Gastroesophageal sphincter (tissue), 4 donors: ENCODE data around the gene XAGE1A. TPM values are rescaled to one million over a fixed set of nuclear protein-coding genes. Genes with fewer than 3 reads are reported as not detected.
"Not testable (repeated sequence)": the region's sequence is repeated elsewhere in the genome, so short reads cannot be mapped to it uniquely, and the experiment has no call there.

Experiments
- ATAC-seq: fragments of 150-250 bp; one replicate; pipeline ENCODE4 v1.9.1; 2016; ENCODE audit warnings: mild to moderate bottlenecking, moderate library complexity
- H3K27ac ChIP-seq, 4 donors: fragments of 200-600 bp; sonication (generic) in 3 of 4; 1 replicate in 3 of 4; 2 replicates in 1 of 4; pipeline ENCODE4 v1.5.1; 2016 to 2019
- H3K27me3 ChIP-seq: fragments of 200-600 bp; sonication (generic); one replicate; pipeline ENCODE4 v1.5.1; 2019
- H3K36me3 ChIP-seq, 2 donors: fragments of 200-600 bp; sonication (generic); one replicate each; pipeline ENCODE4 v1.5.1; 2019; ENCODE audit warnings: control low read depth in 1 of 2
- H3K4me1 ChIP-seq, 3 donors: fragments of 200-600 bp; sonication (generic); 1 replicate in 2 of 3; 2 replicates in 1 of 3; pipeline ENCODE4 v1.5.1; 2016 to 2019; ENCODE audit warnings: control low read depth in 2 of 3
- H3K4me3 ChIP-seq, 2 donors: fragments of 200-600 bp; sonication (generic); one replicate each; pipeline ENCODE4 v1.5.1; 2019; ENCODE audit warnings: mild to moderate bottlenecking in 1 of 2, moderate library complexity in 1 of 2
- H3K9me3 ChIP-seq, 3 donors: fragments of 200-600 bp; sonication (generic); one replicate each; pipeline ENCODE4 v1.5.1; 2017 to 2019; ENCODE audit warnings: control low read depth in 2 of 3
- EP300 ChIP-seq: sonication (generic); formaldehyde crosslinking; IDR thresholded peaks from one replicate; pipeline ENCODE4 v1.6.1; 2017; ENCODE audit warnings: antibody characterized with exemption, mild to moderate bottlenecking
- POLR2A ChIP-seq, 2 donors: fragments of 450-650 bp; IDR thresholded peaks; one replicate each; pipeline ENCODE4 v1.6.1; 2017; ENCODE audit warnings: antibody characterized with exemption in 2 of 2, mild to moderate bottlenecking in 2 of 2, moderate library complexity in 1 of 2
- POLR2AphosphoS5 ChIP-seq: sonication (generic); formaldehyde crosslinking; IDR thresholded peaks from one replicate; pipeline ENCODE4 v1.6.1; 2017; ENCODE audit warnings: antibody characterized with exemption
- WGBS, 2 donors: methylation state at CpG; one replicate each; pipeline ENCODE4 v1.1.5; 2018; ENCODE audit warnings: low coverage in 1 of 2; 5-methylcytosine and 5-hydroxymethylcytosine counted together
- small RNA-seq, 4 donors: library from RNA; depleted of rRNA; stranded (forward); fragments of <200 nt; gene quantifications; one replicate each; pipeline ENCODE3, GENCODE V24; 2016
- total RNA-seq, 4 donors: library from RNA; depleted of rRNA; stranded (reverse); fragments of >200 nt; gene quantifications; one replicate each; pipeline ENCODE4 v1.1.0, GENCODE V29; 2016
- TF ChIP-seq, protein P1 (sequence below), 4 experiments: fragments of 200-600 bp in 2 of 4; fragments of 450-650 bp in 2 of 4; sonication (generic) in 1 of 4; IDR thresholded peaks; one replicate each; pipeline ENCODE4 v1.5.1; 2017 to 2019; ENCODE audit warnings: antibody characterized with exemption in 4 of 4, mild to moderate bottlenecking in 2 of 4, moderate library complexity in 2 of 4

Gene XAGE1A
- total RNA-seq, 4 donors from 2014 or later: not detected

DNA sequence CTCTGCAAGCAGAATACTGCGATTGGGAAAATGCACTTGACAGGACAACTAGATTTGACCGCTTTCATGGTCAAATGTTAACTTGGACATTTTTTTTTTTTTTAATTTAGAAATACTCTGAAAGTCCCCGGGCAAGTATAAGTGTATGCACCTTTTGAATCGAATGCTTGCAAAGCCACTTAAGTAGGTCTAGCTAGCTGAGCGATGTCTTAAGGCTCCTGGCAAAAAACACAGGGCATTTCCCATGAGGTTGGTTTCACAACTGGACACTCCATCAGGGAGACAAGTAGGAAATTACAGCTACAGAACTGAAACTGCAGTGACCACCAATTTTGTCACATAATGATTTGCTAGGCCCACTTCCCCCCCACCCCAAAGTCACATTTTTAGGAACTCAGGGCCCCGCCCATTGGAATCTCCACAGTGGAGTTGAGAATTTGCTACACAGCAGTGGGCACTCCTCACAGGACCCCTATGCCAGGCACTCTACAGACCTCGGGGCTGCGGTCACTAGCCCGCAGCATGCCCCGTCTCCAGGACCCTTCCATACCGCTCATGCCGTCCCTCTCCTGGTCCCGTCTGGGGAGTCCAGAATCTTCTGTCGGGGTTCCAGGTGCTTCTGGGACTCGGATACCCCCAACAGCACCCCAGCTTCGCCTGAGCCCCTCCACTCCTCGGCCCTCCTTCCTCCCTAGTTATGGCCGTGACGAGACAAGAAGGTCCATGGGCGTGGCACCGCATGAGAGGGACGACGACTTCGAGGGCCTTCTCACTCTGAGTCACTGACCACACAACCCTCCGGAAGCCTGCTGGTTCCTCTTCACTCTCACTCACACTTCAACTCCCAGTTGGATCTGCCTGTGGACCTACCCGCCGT is 20.7 kb downstream of the XAGE1A start:
- no CpG with 5 or more reads among the region's 27 CpGs for WGBS, 2 donors
- ATAC-seq: peak; percentile 24
- not testable (repeated sequence) for H3K4me1 ChIP-seq

DNA sequence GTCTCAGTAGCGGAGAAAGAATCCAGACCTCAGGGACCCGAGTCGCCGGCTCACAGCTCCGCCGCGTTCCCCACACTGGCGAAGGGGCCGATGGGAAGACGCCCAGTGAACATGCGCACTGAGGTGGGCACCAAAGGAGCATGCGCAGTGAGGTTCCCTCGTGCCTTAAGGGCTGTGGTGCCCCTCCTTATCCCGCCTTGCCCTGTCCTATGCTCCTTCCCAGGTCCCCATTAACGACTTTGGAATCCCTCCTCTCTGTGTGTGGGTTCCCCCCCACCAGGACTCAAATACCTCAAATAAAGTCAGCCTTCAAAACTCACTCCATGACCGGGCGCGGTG is 21.3 kb downstream of the XAGE1A start, which contains the start of gene XAGE1B:
Gene XAGE1B, minus strand, starts transcription at position 77 of the 339 bp plus-strand sequence. CDS start 1,536 bp downstream, outside the sequence.
- not testable (repeated sequence) for H3K27me3 ChIP-seq, H3K27ac ChIP-seq, H3K9me3 ChIP-seq, H3K36me3 ChIP-seq, H3K4me1 ChIP-seq, H3K4me3 ChIP-seq, ATAC-seq
- no CpG with 5 or more reads among the region's 18 CpGs for whole genome bisulfite sequencing, 2 donors

More for the DNA sequence above, 20.7 kb downstream of the XAGE1A start:
- H3K9me3 ChIP-seq, H3K36me3 ChIP-seq, H3K4me3 ChIP-seq, H3K27ac ChIP-seq, H3K27me3 ChIP-seq: not testable (repeated sequence)

DNA sequence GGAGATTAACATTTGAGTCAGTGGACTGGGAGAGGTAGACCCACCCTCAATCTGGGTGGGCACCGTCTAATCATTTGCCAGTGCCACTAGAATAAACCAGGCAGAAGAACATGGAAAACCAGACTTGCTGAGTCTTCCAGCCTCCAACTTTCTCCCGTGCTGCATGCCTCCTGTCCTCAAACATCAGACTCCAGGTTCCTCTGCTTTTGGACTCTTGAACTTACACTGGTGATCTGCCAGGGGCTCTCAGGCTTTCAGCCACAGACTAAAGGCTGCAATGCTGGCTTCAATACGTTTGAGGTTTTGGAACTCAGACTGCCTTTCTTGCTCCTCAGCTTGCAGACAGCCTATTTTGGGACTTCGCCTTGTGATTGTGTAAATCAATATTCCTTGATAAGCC is 45.4 kb downstream of the XAGE1A start:
- 70% methylated on average over 3 of the region's 4 CpGs; no CpG with 5 or more reads in 1 of the 2 donors for WGBS, 2 donors
- not testable (repeated sequence) for H3K27me3 ChIP-seq, H3K4me3 ChIP-seq, H3K36me3 ChIP-seq, ATAC-seq, H3K9me3 ChIP-seq, H3K27ac ChIP-seq, H3K4me1 ChIP-seq

DNA sequence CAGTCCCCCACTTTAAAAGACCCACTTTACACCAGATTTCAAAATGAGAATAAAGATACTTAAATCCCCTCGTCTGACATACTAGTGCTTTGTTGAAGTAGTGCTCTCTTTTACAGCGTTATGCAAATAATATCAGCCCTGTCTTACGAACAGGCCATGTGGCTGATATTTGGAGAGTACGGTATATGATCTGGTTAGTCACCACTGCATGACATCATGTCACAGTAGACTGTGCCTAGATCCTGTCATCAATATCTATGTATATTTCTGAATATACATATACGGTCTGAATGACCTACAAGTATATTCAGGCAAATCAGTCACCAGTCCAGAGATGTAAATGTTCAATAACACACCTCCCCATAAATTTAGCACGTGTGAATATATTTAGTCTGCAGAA is 46.7 kb downstream of the XAGE1A start:
- Histone ChIP-seq H3K27me3 (no peaks in the 10 kb centered on the region), H3K4me1 (no peaks in the 10 kb centered on the region), H3K27ac (no peak overlapping the region), H3K9me3 (no peaks in the 10 kb centered on the region), H3K4me3 (no peak overlapping the region), H3K36me3 (no peaks in the 10 kb centered on the region)
- no peak for ATAC-seq
- 59 to 63% methylated on average over 4 to 5 of the region's 6 CpGs for WGBS, 2 donors
- TF ChIP-seq POLR2A (IDR thresholded peaks at IDR 0.05): no peak
- TF ChIP-seq EP300: no peak
- TF ChIP-seq POLR2AphosphoS5: no peak
- TF ChIP-seq, protein P1, sequence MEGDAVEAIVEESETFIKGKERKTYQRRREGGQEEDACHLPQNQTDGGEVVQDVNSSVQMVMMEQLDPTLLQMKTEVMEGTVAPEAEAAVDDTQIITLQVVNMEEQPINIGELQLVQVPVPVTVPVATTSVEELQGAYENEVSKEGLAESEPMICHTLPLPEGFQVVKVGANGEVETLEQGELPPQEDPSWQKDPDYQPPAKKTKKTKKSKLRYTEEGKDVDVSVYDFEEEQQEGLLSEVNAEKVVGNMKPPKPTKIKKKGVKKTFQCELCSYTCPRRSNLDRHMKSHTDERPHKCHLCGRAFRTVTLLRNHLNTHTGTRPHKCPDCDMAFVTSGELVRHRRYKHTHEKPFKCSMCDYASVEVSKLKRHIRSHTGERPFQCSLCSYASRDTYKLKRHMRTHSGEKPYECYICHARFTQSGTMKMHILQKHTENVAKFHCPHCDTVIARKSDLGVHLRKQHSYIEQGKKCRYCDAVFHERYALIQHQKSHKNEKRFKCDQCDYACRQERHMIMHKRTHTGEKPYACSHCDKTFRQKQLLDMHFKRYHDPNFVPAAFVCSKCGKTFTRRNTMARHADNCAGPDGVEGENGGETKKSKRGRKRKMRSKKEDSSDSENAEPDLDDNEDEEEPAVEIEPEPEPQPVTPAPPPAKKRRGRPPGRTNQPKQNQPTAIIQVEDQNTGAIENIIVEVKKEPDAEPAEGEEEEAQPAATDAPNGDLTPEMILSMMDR (IDR thresholded peaks at IDR 0.05): no peak

DNA sequence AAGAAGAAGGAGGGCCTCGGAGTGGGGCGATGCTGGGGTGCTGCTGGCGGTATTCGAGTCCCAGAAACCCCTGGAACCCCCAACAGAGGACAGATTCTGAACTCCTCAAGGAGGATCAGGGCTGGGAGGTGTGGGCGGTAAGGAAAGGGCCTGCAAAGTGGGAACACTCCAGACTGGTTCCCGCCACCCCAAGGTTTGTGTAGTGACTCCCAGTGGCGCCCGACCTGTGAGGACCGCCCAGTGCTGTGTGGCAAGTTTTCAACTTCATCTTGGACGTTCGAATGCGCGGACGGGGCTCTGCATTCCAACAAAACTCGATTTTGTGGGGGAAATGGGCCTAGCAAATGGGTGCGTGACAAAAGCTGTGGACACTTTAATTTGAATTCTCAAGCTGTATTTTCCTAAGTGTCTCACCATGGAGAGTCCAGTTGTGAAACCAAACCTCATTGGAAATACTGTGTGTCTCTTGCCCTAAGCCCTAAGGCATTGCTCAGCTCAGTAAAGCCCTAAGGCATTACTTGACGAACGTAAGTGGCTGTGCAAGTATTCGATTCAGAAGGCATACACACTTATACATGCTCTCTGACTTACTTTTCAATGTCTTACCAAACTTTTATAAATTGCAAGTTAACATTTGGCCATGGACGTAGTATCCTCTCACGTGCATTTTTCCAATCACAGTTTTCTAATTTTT is 48.7 kb downstream of the XAGE1A start:
- no peak for TF ChIP-seq EP300
- no peak for TF ChIP-seq POLR2A (IDR thresholded peaks at IDR 0.05)
- no peak for TF ChIP-seq POLR2AphosphoS5
- TF ChIP-seq, protein P1 (IDR thresholded peaks at IDR 0.05): no peak
- no peaks in the 10 kb centered on the region for H3K27me3 ChIP-seq
- H3K4me1 ChIP-seq: no peaks in the 10 kb centered on the region
- H3K36me3 ChIP-seq: no peaks in the 10 kb centered on the region
- no peak for ATAC-seq
- H3K4me3 ChIP-seq: no peak overlapping the region
- H3K27ac ChIP-seq: no peak overlapping the region
- WGBS, 2 donors: 80 to 93% methylated on average over 5 to 6 of the region's 21 CpGs
- no peaks in the 10 kb centered on the region for H3K9me3 ChIP-seq

DNA sequence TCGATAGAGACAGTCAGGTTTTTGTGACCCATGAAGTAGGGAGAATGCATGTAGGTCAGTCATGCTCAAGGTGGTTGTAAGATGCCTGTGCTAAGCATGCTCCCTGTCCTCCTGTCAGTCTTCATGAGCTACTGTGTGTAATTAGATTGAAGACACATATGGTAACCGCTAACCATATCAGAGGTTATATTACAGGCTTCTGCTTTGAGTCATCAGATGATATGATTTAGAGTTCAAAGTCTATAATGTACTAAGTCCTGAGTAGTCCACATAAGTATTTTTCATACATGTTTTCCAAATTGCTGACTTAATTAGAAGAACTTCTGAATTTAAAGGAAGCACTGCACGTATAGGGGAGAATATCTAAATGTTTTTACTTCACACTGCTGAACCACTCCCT is 53.2 kb downstream of the XAGE1A start:
- not testable (repeated sequence) for H3K9me3 ChIP-seq, H3K4me1 ChIP-seq, ATAC-seq, H3K27me3 ChIP-seq, H3K27ac ChIP-seq, H3K4me3 ChIP-seq, H3K36me3 ChIP-seq
- 38 to 48% methylated on average over 1 to 2 of the region's 3 CpGs for WGBS, 2 donors

Small RNA genes within 50 kb of the gene (small RNA-seq; reads per million reads assigned to genes)
- gene BX510359.8 (0 reads per million in 4 donors), gene RBM22P7 (0 reads per million in 4 donors)

Other genes with a start within 250 kb of the XAGE1A start
- gene XAGE2, start 126.8 kb upstream of the XAGE1A start, total RNA-seq: not detected
- not detected for gene XAGE1B, start 21.3 kb downstream of the XAGE1A start, total RNA-seq
- gene SSX7, start 159.1 kb downstream of the XAGE1A start, total RNA-seq: not detected
- gene SSX2, start 211.4 kb downstream of the XAGE1A start, total RNA-seq: not detected